SK-N-SH (cell line): ENCODE measurements around the gene SLC35C1. TPM values are rescaled to one million over a fixed set of nuclear protein-coding genes. Genes with fewer than 3 reads are reported as not detected.
A peak's percentile ranks its signal among the peaks of the same experiment; 100 is the strongest.

ENCODE experiments used
- CTCF ChIA-PET: fragments of 300-600, 350-600 bp; formaldehyde crosslinking; extraction: SDS; loops from one replicate; lab custom pipeline; 2021; lab: Yijun Ruan, JAX
- POLR2A ChIA-PET: fragments of 350-600 bp; sonication (Branson Sonifier 250); formaldehyde crosslinking; extraction: SDS; loops from one replicate; lab custom pipeline; 2020; ENCODE audit warnings: antibody characterized with exemption, inconsistent platforms; lab: Yijun Ruan, JAX
- DNase-seq: peaks from one replicate; pipeline ENCODE4 v3.0.0; 2012
- H2AFZ ChIP-seq: fragments of 200-600 bp; sonication (generic); 2 replicates; pipeline ENCODE4 v1.8.1; 2016; ENCODE audit warnings: antibody characterized with exemption, mild to moderate bottlenecking, low read depth
- H3F3A ChIP-seq: fragments of 200-600 bp; sonication (generic); replicated peaks from 2 replicates; pipeline ENCODE3; 2016; ENCODE audit warnings: antibody characterized with exemption, mild to moderate bottlenecking; ENCODE audit not compliant: insufficient read depth
- H3K27ac ChIP-seq, 2 experiments: fragments of 200-500 bp in 1 of 2; fragments of 200-600 bp in 1 of 2; sonication (Bioruptor generic) in 1 of 2; sonication (generic), shearing (Covaris generic) in 1 of 2; 2 replicates each; pipeline versions ENCODE4 v1.5.1 to v1.6.1; 2014 to 2016; ENCODE audit warnings: low read depth in 2 of 2, inconsistent platforms in 1 of 2, low read length in 1 of 2, mild to moderate bottlenecking in 1 of 2, mixed read lengths in 1 of 2
- H3K27me3 ChIP-seq: fragments of 200-600 bp; sonication (generic), shearing (Covaris generic); 2 replicates; pipeline ENCODE4 v1.6.1; 2016; ENCODE audit warnings: mixed run types; ENCODE audit not compliant: insufficient read depth
- H3K36me3 ChIP-seq, 2 experiments: fragments of 200-500 bp in 1 of 2; fragments of 200-600 bp in 1 of 2; sonication (Bioruptor generic) in 1 of 2; sonication (generic) in 1 of 2; replicated peaks in 1 of 2; 2 replicates each; pipeline versions ENCODE3 to v1.5.1; 2014 to 2016; ENCODE audit warnings: low read length in 1 of 2, mild to moderate bottlenecking in 1 of 2; ENCODE audit not compliant: insufficient read depth in 2 of 2, control insufficient read depth in 1 of 2
- H3K4me1 ChIP-seq, 2 experiments: fragments of 200-500 bp in 1 of 2; fragments of 200-600 bp in 1 of 2; sonication (Bioruptor generic) in 1 of 2; sonication (generic), shearing (Covaris generic) in 1 of 2; 2 replicates each; pipeline versions ENCODE4 v1.5.1 to v1.6.1; 2014 to 2016; ENCODE audit warnings: low read depth in 1 of 2, low read length in 1 of 2, mixed run types in 1 of 2; ENCODE audit not compliant: insufficient read depth in 2 of 2, control insufficient read depth in 1 of 2
- H3K4me2 ChIP-seq: fragments of 200-600 bp; sonication (generic), shearing (Covaris generic); 2 replicates; pipeline ENCODE4 v1.6.1; 2017; ENCODE audit warnings: mixed run types
- H3K4me3 ChIP-seq, 2 experiments: fragments of 200-500 bp in 1 of 2; fragments of 200-600 bp in 1 of 2; sonication (Bioruptor generic) in 1 of 2; sonication (generic), shearing (Covaris generic) in 1 of 2; 2 replicates each; pipeline versions ENCODE4 v1.5.1 to v1.8.1; 2014 to 2016; ENCODE audit warnings: low read depth in 2 of 2, inconsistent platforms in 1 of 2, low read length in 1 of 2, mild to moderate bottlenecking in 1 of 2, mixed read lengths in 1 of 2, moderate library complexity in 1 of 2
- H3K79me2 ChIP-seq: fragments of 200-600 bp; sonication (generic); 2 replicates; pipeline ENCODE4 v1.8.1; 2017; ENCODE audit warnings: mild to moderate bottlenecking; ENCODE audit not compliant: insufficient read depth
- H3K9ac ChIP-seq: fragments of 200-600 bp; sonication (generic); 2 replicates; pipeline ENCODE4 v1.6.1; 2017; ENCODE audit warnings: mixed run types
- H3K9me2 ChIP-seq: fragments of 200-600 bp; sonication (generic); 2 replicates; pipeline ENCODE4 v1.6.1; 2017; ENCODE audit warnings: mixed run types
- H3K9me3 ChIP-seq: fragments of 200-600 bp; sonication (generic); 2 replicates; pipeline ENCODE4 v1.6.1; 2017; ENCODE audit warnings: mixed run types, mild to moderate bottlenecking, moderate library complexity
- H4K20me1 ChIP-seq: fragments of 200-600 bp; sonication (generic); 2 replicates; pipeline ENCODE4 v1.6.1; 2017; ENCODE audit warnings: mild to moderate bottlenecking, mixed run types; ENCODE audit not compliant: insufficient read depth
- EP300 ChIP-seq, 2 experiments: IDR thresholded peaks; 2 replicates each; pipeline versions ENCODE4 v1.4.0 to v1.6.1; 2012; ENCODE audit warnings: borderline replicate concordance in 1 of 2, low read depth in 1 of 2, low read length in 1 of 2
- EZH2phosphoT487 ChIP-seq: fragments of 200-600 bp; sonication (generic); IDR thresholded peaks from 2 replicates; pipeline ENCODE4 v1.6.1; 2017; ENCODE audit warnings: low read depth, mixed run types, mild to moderate bottlenecking, antibody characterized with exemption, moderate library complexity, borderline replicate concordance
- FOXM1 ChIP-seq: IDR thresholded peaks from 2 replicates; pipeline ENCODE4 v1.4.0; 2012; ENCODE audit warnings: low read depth, mild to moderate bottlenecking
- MEF2A ChIP-seq: IDR thresholded peaks from 2 replicates; pipeline ENCODE4 v1.4.0; 2012; ENCODE audit warnings: low read depth, borderline replicate concordance
- PBX3 ChIP-seq: IDR thresholded peaks from 2 replicates; pipeline ENCODE4; 2012
- POLR2AphosphoS5 ChIP-seq: IDR thresholded peaks from 2 replicates; pipeline ENCODE4 v1.6.1; 2012; ENCODE audit warnings: low read depth, low read length
- SIN3A ChIP-seq: IDR thresholded peaks from 2 replicates; pipeline ENCODE4 v1.6.1; 2012; ENCODE audit warnings: low read depth, mild to moderate bottlenecking, low read length, moderate library complexity, borderline replicate concordance
- TCF12 ChIP-seq: IDR thresholded peaks from 2 replicates; pipeline ENCODE4 v1.4.0; 2012
- WGBS: methylation state at CpG from one replicate; pipeline ENCODE4 v1.1.6; 2017; ENCODE audit warnings: low lambda C conversion rate; 5-methylcytosine and 5-hydroxymethylcytosine counted together
- polyA plus RNA-seq, 3 experiments: library from polyadenylated mRNA; depleted of rRNA; stranded (reverse); fragments of >200 nt; gene quantifications; 2 replicates each; pipeline ENCODE4 v1.2.3, GENCODE V29; 2012
- TF ChIP-seq, protein P1 (sequence below): fragments of 200-600 bp; sonication (generic); IDR thresholded peaks from 2 replicates; pipeline ENCODE4 v1.6.1; 2017; ENCODE audit warnings: antibody characterized with exemption, mild to moderate bottlenecking, moderate library complexity
- TF ChIP-seq, protein P2 (sequence below): fragments of 150-350 bp; IDR thresholded peaks from 2 replicates; pipeline ENCODE4 v1.6.1; 2016; ENCODE audit warnings: mild to moderate bottlenecking, low read depth, low read length

SLC35C1 gene
- polyA plus RNA-seq, 1 of the 3 experiments (the other 2 are of a cell fraction) = 6.2 TPM

DNA sequence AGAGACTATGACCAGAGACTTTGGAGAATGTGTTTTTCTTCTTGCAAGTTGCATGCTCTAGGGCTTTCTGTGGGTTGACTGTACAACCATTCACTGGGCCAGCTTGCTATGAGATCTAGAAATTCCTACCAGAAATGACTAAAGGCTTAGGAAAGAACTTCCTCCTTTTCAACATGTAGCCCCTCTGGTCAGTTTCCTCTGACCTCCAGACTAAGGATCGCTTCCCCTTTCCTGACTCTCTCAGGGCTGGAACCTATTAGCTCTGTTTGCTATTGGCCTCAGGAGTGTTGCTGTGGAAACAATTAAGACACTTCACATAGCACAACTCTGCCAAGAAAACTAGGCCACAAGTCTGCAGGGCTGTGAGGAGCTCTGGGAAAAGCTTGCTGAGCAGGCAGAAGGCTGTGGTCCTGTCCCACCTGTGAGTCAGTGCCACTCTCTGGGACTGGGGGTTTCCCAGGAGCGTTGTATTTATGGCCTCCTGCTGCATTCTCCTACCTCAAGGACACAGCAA, 53.1 kb downstream of the SLC35C1 start:
- H3K27ac ChIP-seq = peak overlapping the region; percentile 87 to 95
- POLR2A ChIA-PET = no interaction called here
- peaks cover 22% of the 10 kb centered on the region for H3K79me2 ChIP-seq
- H4K20me1 ChIP-seq = peaks cover 20% of the 10 kb centered on the region
- peaks cover 36 to 52% of the 10 kb centered on the region in 2 experiments for H3K4me1 ChIP-seq
- H3K4me2 ChIP-seq = peak overlapping the region; percentile 60; the same call in 1 of the 2 replicates
- H3K36me3 ChIP-seq = peaks cover 26 to 27% of the 10 kb centered on the region in 2 experiments
- peak overlapping the region; percentile 38; the same call in 1 of the 2 replicates for H3K9ac ChIP-seq
- H3K9me2 ChIP-seq = no peaks in the 10 kb centered on the region
- H2AFZ ChIP-seq = no peak overlapping the region
- no peaks in the 10 kb centered on the region for H3K27me3 ChIP-seq
- DNase-seq = peak; percentile 60
- WGBS = 17% methylated on average over 2 of the region's 2 CpGs
- peaks cover 15% of the 10 kb centered on the region for H3F3A ChIP-seq
- TF ChIP-seq MEF2A = no peak
- TF ChIP-seq FOXM1 = no peak
- peak; percentile 48; the same call in 1 of the 2 replicates for TF ChIP-seq TCF12
- TF ChIP-seq POLR2AphosphoS5 = no peak
- TF ChIP-seq, protein P1, sequence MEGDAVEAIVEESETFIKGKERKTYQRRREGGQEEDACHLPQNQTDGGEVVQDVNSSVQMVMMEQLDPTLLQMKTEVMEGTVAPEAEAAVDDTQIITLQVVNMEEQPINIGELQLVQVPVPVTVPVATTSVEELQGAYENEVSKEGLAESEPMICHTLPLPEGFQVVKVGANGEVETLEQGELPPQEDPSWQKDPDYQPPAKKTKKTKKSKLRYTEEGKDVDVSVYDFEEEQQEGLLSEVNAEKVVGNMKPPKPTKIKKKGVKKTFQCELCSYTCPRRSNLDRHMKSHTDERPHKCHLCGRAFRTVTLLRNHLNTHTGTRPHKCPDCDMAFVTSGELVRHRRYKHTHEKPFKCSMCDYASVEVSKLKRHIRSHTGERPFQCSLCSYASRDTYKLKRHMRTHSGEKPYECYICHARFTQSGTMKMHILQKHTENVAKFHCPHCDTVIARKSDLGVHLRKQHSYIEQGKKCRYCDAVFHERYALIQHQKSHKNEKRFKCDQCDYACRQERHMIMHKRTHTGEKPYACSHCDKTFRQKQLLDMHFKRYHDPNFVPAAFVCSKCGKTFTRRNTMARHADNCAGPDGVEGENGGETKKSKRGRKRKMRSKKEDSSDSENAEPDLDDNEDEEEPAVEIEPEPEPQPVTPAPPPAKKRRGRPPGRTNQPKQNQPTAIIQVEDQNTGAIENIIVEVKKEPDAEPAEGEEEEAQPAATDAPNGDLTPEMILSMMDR = no peak
- TF ChIP-seq, protein P2, sequence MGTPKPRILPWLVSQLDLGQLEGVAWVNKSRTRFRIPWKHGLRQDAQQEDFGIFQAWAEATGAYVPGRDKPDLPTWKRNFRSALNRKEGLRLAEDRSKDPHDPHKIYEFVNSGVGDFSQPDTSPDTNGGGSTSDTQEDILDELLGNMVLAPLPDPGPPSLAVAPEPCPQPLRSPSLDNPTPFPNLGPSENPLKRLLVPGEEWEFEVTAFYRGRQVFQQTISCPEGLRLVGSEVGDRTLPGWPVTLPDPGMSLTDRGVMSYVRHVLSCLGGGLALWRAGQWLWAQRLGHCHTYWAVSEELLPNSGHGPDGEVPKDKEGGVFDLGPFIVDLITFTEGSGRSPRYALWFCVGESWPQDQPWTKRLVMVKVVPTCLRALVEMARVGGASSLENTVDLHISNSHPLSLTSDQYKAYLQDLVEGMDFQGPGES = no peak
- no peak for TF ChIP-seq EZH2phosphoT487
- no peak for TF ChIP-seq PBX3
- TF ChIP-seq EP300 (IDR thresholded peaks at IDR 0.05; ENCODE audit: borderline replicate concordance in 1 of 2, low read depth in 1 of 2, low read length in 1 of 2) = peak in 1 of 2 experiments; percentile 19; a peak in 1 of 4 replicates
- TF ChIP-seq SIN3A = 0 out of 2 replicates have a peak, but pooled peaks have one; percentile 39
- TF ChIP-seq, all 33 proteins: peak for 3
- Histone ChIP-seq H3K4me3 (no peak overlapping the region), H3K9me3 (no peaks in the 10 kb centered on the region)
- CTCF ChIA-PET = interaction anchor here (1.3 to 8.1 kb wide), 3 partner anchors 15 to 37 kb away, joined by 3 to 118 read pairs (median 7); no protein-coding TSS in a partner anchor
